Measurements from ENCODE around the gene LTBP3. TPM values are rescaled to one million over a fixed set of nuclear protein-coding genes. Genes with fewer than 3 reads are reported as not detected.

Gene LTBP3
- total RNA-seq, 1 experiment from 2014 or later: 166 TPM

DNA sequence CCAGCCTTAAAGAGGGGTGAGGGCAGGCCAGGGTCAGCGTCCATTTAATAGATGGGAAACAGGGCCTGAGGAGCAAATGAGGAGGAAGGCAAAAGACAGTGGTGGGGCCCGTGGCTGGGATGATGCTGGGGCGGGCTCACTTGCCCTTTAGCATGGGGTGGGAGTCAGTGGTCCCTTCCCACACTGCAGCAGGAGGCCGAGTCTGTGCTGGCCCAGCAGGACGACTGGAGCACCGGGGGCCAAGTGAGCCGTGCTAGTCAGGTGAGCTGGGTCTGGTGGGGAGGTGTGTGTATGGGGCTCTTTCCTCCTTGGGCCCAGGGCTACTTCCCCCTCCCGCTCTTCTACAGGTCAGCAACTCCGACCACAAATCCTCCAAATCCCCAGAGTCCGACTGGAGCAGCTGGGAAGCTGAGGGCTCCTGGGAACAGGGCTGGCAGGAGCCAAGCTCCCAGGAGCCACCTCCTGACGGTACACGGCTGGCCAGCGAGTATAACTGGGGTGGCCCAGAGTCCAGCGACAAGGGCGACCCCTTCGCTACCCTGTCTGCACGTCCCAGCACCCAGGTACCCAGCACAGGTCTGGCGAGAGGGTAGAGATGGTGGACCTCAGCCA, 20.4 kb downstream of the LTBP3 start:
- Mint-ChIP-seq H3K9me3 (ENCODE audit: low read depth, unreplicated experiment) (no peaks in the 10 kb centered on the region), H3K4me3 (ENCODE audit: low read depth, unreplicated experiment) (no peak overlapping the region), H3K4me1 (ENCODE audit: low read depth, unreplicated experiment) (peaks cover 12% of the 10 kb centered on the region), H3K36me3 (ENCODE audit: insufficient read depth, unreplicated experiment) (peaks cover 77% of the 10 kb centered on the region), H3K27ac (ENCODE audit: unreplicated experiment) (no peak overlapping the region), H3K27me3 (ENCODE audit: unreplicated experiment) (no peaks in the 10 kb centered on the region)
- DNase-seq: no peak
- CTCF ChIA-PET: no interaction called here
- TF ChIP-seq, protein P1, sequence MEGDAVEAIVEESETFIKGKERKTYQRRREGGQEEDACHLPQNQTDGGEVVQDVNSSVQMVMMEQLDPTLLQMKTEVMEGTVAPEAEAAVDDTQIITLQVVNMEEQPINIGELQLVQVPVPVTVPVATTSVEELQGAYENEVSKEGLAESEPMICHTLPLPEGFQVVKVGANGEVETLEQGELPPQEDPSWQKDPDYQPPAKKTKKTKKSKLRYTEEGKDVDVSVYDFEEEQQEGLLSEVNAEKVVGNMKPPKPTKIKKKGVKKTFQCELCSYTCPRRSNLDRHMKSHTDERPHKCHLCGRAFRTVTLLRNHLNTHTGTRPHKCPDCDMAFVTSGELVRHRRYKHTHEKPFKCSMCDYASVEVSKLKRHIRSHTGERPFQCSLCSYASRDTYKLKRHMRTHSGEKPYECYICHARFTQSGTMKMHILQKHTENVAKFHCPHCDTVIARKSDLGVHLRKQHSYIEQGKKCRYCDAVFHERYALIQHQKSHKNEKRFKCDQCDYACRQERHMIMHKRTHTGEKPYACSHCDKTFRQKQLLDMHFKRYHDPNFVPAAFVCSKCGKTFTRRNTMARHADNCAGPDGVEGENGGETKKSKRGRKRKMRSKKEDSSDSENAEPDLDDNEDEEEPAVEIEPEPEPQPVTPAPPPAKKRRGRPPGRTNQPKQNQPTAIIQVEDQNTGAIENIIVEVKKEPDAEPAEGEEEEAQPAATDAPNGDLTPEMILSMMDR (IDR thresholded peaks at IDR 0.05; ENCODE audit: unreplicated experiment): no peak
- intact Hi-C loops (cut with micrococcal nuclease; ENCODE audit: unreplicated experiment): no loop called here
- no TSS peak for BruUV-seq (replicated peaks)

- no peaks in the 10 kb centered on the region for H3K9me3 Mint-ChIP-seq (ENCODE audit: low read depth, unreplicated experiment)
- no peak overlapping the region for H3K4me3 Mint-ChIP-seq (ENCODE audit: low read depth, unreplicated experiment)
- DNase-seq: no peak
- intact Hi-C loops (cut with micrococcal nuclease; ENCODE audit: unreplicated experiment): no loop called here
- H3K27ac Mint-ChIP-seq (ENCODE audit: unreplicated experiment): no peak overlapping the region
- CTCF ChIA-PET: no interaction called here
- H3K36me3 Mint-ChIP-seq (ENCODE audit: insufficient read depth, unreplicated experiment): peaks cover 72% of the 10 kb centered on the region
- no peaks in the 10 kb centered on the region for H3K27me3 Mint-ChIP-seq (ENCODE audit: unreplicated experiment)
- TF ChIP-seq, protein P1 (IDR thresholded peaks at IDR 0.05; ENCODE audit: unreplicated experiment): no peak
- no TSS peak for BruUV-seq (replicated peaks)
- peaks cover 7% of the 10 kb centered on the region for H3K4me1 Mint-ChIP-seq (ENCODE audit: low read depth, unreplicated experiment)
Measured at GRCh38 chr11:65537296-65537597, 20.9 kb downstream of the LTBP3 start.

DNA sequence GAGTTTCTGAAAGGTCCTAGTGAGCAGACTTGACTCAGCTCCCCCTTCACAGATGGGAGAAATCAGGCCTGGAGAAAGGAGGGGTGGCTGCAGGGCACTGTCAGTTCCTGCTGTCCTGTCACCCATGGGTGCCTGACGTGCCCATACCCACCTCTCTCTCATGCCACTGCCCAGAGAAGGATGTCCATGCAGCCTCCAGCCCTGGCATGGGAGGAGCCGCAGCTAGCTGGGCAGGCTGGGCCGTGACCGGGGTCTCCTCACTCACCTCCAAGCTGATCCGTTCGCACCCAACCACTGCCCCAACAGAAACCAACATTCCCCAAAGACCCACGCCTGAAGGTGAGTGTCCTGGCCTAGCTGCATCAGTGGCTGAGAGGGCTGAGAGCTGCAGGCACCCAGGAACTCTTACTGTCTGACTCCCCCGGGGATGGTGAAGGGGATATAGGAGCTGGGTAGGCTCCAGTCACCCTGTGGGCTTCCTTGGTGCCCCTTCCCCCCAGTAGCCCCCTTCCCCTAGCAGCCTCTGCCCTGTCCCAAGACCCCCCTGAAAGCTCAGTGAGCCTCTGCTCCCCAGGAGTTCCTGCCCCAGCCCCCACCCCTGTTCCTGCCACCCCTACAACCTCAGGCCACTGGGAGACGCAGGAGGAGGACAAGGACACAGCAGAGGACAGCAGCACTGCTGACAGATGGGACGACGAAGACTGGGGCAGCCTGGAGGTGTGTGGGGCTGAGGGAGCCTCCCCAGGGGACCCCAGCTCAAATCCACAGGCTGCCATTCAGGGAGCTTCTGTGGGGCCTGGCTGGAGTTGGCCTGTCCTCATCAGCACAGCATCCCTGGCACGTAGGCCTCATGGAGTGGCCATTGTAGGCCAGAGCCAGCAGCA, 21.5 kb downstream of the LTBP3 start:
- Mint-ChIP-seq H3K9me3 (ENCODE audit: low read depth, unreplicated experiment) (no peaks in the 10 kb centered on the region), H3K36me3 (ENCODE audit: insufficient read depth, unreplicated experiment) (peaks cover 69% of the 10 kb centered on the region), H3K4me1 (ENCODE audit: low read depth, unreplicated experiment) (peaks cover 1% of the 10 kb centered on the region), H3K27ac (ENCODE audit: unreplicated experiment) (no peak overlapping the region), H3K4me3 (ENCODE audit: low read depth, unreplicated experiment) (no peak overlapping the region), H3K27me3 (ENCODE audit: unreplicated experiment) (no peaks in the 10 kb centered on the region)
- BruUV-seq (replicated peaks): no TSS peak
- intact Hi-C loops (cut with micrococcal nuclease; ENCODE audit: unreplicated experiment): no loop called here
- DNase-seq: no peak
- CTCF ChIA-PET: no interaction called here
- TF ChIP-seq, protein P1 (IDR thresholded peaks at IDR 0.05; ENCODE audit: unreplicated experiment): no peak

GRCh38 chr11:65535102-65535501, 23.1 kb downstream of the LTBP3 start:
- BruUV-seq (replicated peaks): no TSS peak
- Mint-ChIP-seq H3K4me3 (ENCODE audit: low read depth, unreplicated experiment) (no peak overlapping the region), H3K4me1 (ENCODE audit: low read depth, unreplicated experiment) (no peaks in the 10 kb centered on the region), H3K9me3 (ENCODE audit: low read depth, unreplicated experiment) (no peaks in the 10 kb centered on the region), H3K27me3 (ENCODE audit: unreplicated experiment) (no peaks in the 10 kb centered on the region), H3K36me3 (ENCODE audit: insufficient read depth, unreplicated experiment) (peaks cover 64% of the 10 kb centered on the region), H3K27ac (ENCODE audit: unreplicated experiment) (no peak overlapping the region)
- TF ChIP-seq, protein P1 (IDR thresholded peaks at IDR 0.05; ENCODE audit: unreplicated experiment): no peak
- CTCF ChIA-PET: interaction anchor here (0.6 kb wide), 1 partner anchor 70 kb away, joined by 3 read pairs; no protein-coding TSS in a partner anchor
- DNase-seq: no peak
- intact Hi-C loops (cut with micrococcal nuclease; ENCODE audit: unreplicated experiment): no loop called here
